Upper lobe of left lung (tissue), 4 donors: Measurements from ENCODE around the gene HSPBP1.

Experiments
- POLR2A ChIP-seq, 4 donors: fragments of 450-650 bp; IDR thresholded peaks; one replicate each; pipeline ENCODE4 v1.5.1; 2016 to 2017; ENCODE audit warnings: antibody characterized with exemption in 4 of 4, mild to moderate bottlenecking in 2 of 4
- TF ChIP-seq, protein P1 (sequence below), 6 experiments: fragments of 450-650 bp in 4 of 6; fragments of 200-600 bp in 2 of 6; sonication (generic) in 2 of 6; IDR thresholded peaks; one replicate each; pipeline ENCODE4 v1.5.1; 2016 to 2019; ENCODE audit warnings: antibody characterized with exemption in 6 of 6

DNA sequence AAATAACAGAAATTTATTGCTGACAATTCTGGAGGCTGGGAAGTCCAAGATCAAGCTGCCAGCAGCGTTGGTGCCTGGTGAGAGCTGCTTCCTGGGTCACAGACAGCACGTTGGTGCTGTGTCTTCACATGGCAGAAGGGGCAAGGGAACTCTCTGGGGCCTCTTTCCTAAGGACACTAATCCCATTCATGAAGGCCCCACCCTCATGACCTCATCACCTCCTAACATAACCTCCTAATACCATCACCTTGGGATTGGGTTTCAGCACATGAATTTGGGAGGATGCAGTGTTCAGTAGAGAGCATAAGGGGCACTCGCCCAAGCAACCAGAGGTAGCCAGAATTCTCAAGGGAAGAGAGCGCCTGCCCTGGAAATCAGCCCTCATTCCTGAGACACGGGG is 29.5 kb upstream of the HSPBP1 start:
- TF ChIP-seq POLR2A (IDR thresholded peaks at IDR 0.05): peak in 1 of 4 donors; percentile 2
- TF ChIP-seq, protein P1, sequence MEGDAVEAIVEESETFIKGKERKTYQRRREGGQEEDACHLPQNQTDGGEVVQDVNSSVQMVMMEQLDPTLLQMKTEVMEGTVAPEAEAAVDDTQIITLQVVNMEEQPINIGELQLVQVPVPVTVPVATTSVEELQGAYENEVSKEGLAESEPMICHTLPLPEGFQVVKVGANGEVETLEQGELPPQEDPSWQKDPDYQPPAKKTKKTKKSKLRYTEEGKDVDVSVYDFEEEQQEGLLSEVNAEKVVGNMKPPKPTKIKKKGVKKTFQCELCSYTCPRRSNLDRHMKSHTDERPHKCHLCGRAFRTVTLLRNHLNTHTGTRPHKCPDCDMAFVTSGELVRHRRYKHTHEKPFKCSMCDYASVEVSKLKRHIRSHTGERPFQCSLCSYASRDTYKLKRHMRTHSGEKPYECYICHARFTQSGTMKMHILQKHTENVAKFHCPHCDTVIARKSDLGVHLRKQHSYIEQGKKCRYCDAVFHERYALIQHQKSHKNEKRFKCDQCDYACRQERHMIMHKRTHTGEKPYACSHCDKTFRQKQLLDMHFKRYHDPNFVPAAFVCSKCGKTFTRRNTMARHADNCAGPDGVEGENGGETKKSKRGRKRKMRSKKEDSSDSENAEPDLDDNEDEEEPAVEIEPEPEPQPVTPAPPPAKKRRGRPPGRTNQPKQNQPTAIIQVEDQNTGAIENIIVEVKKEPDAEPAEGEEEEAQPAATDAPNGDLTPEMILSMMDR (IDR thresholded peaks at IDR 0.05): no peak
